GM12878 (cell line): ENCODE data around the gene PKD1.

ENCODE experiments used
- CBX3 ChIP-seq: fragments of 200-600 bp; sonication (generic); IDR thresholded peaks from 2 replicates; pipeline ENCODE4 v1.6.1; 2016; ENCODE audit warnings: low read depth, borderline replicate concordance
- CHD4 ChIP-seq: fragments of 200-600 bp; sonication (generic); IDR thresholded peaks from 2 replicates; pipeline ENCODE4 v1.6.1; 2016; ENCODE audit warnings: mild to moderate bottlenecking
- CREM ChIP-seq: IDR thresholded peaks from 2 replicates; pipeline ENCODE4 v1.6.1; 2014; ENCODE audit warnings: antibody characterized with exemption, low read depth
- GABPA ChIP-seq: IDR thresholded peaks from 2 replicates; pipeline ENCODE4 v1.6.1; 2014; ENCODE audit warnings: antibody characterized with exemption, low read depth, mild to moderate bottlenecking, inconsistent platforms
- POLR2AphosphoS2 ChIP-seq: IDR thresholded peaks from 2 replicates; pipeline ENCODE4 v1.6.1; 2011; ENCODE audit warnings: low read depth, mild to moderate bottlenecking, low read length, improper control_type of control experiment, moderate library complexity
- RFX5 ChIP-seq: IDR thresholded peaks from 2 replicates; pipeline ENCODE4 v1.6.1; 2011; ENCODE audit warnings: low read depth, low read length, improper control_type of control experiment
- SIN3A ChIP-seq: IDR thresholded peaks from 2 replicates; pipeline ENCODE4 v1.6.1; 2012; ENCODE audit warnings: low read depth, low read length, improper control_type of control experiment
- ZBTB33 ChIP-seq: fragments of 450-650 bp; IDR thresholded peaks from 2 replicates; pipeline ENCODE4 v1.6.1; 2017; ENCODE audit warnings: mild to moderate bottlenecking
- TF ChIP-seq, protein P1 (sequence below), 3 experiments: IDR thresholded peaks in 2 of 3; conservative IDR thresholded peaks in 1 of 3; 2 replicates each; pipeline ENCODE4 v1.5.1; 2011; ENCODE audit warnings: low read depth in 3 of 3, low read length in 3 of 3, mild to moderate bottlenecking in 3 of 3, control low read depth in 2 of 3, moderate library complexity in 2 of 3, inconsistent platforms in 1 of 3, mixed read lengths in 1 of 3; ENCODE audit not compliant: control insufficient read depth in 2 of 3, insufficient read depth in 1 of 3; ENCODE audit errors: extremely low read depth in 1 of 3
- TF ChIP-seq, protein P2 (sequence below): IDR thresholded peaks from 2 replicates; pipeline ENCODE4 v1.6.1; 2012; ENCODE audit warnings: low read depth, low read length, improper control_type of control experiment

DNA sequence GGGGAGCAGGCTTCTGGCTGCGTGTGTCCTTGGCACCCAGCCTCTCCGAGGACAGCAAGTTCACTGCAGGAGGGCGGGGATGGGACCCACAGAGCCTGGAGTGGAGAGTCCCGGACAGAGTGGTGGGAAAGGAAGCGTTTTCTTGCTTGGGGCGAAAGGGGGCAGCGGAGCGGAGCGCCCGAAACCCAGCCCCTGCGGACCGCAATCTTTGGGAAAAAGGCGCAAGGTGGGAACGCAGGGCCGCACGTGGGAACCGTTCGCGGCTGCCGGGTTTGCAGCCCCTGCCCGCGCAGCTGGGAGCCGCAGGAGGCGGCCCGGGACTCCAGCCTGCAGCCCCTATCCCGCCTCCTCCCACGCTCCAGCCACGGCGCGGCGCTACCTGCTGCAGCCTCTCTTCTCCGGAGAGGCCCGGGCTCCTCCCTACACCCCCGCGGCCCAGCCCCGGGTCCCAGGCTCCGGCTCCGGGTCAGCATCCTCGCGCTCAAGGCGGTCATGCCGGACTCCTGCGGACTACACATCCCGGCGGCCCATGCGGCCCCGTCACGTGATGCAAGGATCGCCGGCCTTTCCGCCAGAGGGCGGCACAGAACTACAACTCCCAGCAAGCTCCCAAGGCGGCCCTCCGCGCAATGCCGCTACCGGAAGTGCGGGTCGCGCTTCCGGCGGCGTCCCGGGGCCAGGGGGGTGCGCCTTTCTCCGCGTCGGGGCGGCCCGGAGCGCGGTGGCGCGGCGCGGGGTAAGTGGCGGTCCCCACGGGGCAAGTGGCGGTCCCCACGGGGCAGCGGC is 88.2 kb downstream of the PKD1 start, which contains the start of the genes NTHL1 and TSC2:
- TF ChIP-seq SIN3A (peak; percentile 94), GABPA (peak; percentile 93), CBX3 (no peak), POLR2AphosphoS2 (0 out of 2 replicates have a peak, but pooled peaks have one; percentile 60), ZBTB33 (no peak), RFX5 (0 out of 2 replicates have a peak, but pooled peaks have one; percentile 33), CREM (peak; percentile 96), CHD4 (no peak)
- TF ChIP-seq, protein P1, sequence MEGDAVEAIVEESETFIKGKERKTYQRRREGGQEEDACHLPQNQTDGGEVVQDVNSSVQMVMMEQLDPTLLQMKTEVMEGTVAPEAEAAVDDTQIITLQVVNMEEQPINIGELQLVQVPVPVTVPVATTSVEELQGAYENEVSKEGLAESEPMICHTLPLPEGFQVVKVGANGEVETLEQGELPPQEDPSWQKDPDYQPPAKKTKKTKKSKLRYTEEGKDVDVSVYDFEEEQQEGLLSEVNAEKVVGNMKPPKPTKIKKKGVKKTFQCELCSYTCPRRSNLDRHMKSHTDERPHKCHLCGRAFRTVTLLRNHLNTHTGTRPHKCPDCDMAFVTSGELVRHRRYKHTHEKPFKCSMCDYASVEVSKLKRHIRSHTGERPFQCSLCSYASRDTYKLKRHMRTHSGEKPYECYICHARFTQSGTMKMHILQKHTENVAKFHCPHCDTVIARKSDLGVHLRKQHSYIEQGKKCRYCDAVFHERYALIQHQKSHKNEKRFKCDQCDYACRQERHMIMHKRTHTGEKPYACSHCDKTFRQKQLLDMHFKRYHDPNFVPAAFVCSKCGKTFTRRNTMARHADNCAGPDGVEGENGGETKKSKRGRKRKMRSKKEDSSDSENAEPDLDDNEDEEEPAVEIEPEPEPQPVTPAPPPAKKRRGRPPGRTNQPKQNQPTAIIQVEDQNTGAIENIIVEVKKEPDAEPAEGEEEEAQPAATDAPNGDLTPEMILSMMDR (IDR thresholded peaks at IDR 0.05 in 2 of 3, conservative IDR thresholded peaks at IDR 0.05 in 1 of 3; ENCODE audit: control insufficient read depth in 2 of 3, extremely low read depth in 1 of 3, insufficient read depth in 1 of 3, low read depth in 3 of 3, low read length in 3 of 3) = peak in 2 of 3 experiments; percentile 22 to 29; a peak in 3 of 6 replicates
- TF ChIP-seq, protein P2, sequence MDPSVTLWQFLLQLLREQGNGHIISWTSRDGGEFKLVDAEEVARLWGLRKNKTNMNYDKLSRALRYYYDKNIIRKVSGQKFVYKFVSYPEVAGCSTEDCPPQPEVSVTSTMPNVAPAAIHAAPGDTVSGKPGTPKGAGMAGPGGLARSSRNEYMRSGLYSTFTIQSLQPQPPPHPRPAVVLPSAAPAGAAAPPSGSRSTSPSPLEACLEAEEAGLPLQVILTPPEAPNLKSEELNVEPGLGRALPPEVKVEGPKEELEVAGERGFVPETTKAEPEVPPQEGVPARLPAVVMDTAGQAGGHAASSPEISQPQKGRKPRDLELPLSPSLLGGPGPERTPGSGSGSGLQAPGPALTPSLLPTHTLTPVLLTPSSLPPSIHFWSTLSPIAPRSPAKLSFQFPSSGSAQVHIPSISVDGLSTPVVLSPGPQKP = peak; percentile 94
